ENCODE data around the gene BATF2.

GRCh38 chr11:64951529-64951928, 45.2 kb downstream of the BATF2 start:
- TF ChIP-seq POLR2A (IDR thresholded peaks at IDR 0.05): no peak
- no peak for TF ChIP-seq CTCF (IDR thresholded peaks at IDR 0.05)

Measured in lower leg skin (tissue), 3 donors.